Endothelial cell of umbilical vein (primary cell): ENCODE data around the gene DIP2C. TPM values are rescaled to one million over a fixed set of nuclear protein-coding genes. Genes with fewer than 3 reads are reported as not detected.

Experiments
- BruUV-seq: library from RNA; stranded (reverse); fragments of 400-500 nt; replicated peaks from 2 replicates; lab custom pipeline; 2021; lab: Mats Ljungman, UMichigan
- CTCF ChIA-PET: fragments of 300-600, 350-600 bp; sonication (Branson Sonifier 250); formaldehyde crosslinking; loops from one replicate; lab custom pipeline; 2021; ENCODE audit warnings: antibody characterized with exemption, inconsistent platforms; lab: Charles Lee
- POLR2A ChIA-PET: fragments of 300-600, 350-600 bp; sonication (Branson Sonifier 250); formaldehyde crosslinking; loops from one replicate; lab custom pipeline; 2021; ENCODE audit warnings: antibody characterized with exemption, inconsistent platforms; lab: Charles Lee
- DNase-seq: peaks from one replicate; pipeline ENCODE4 v3.0.0-alpha.2; 2011; ENCODE audit warnings: low read depth, low spot score
- FAIRE-seq: peaks from 2 replicates; lab custom pipeline; 2011; peaks lifted over from hg19 to GRCh38; lab: Jason Lieb, UNC
- H2AFZ ChIP-seq: 2 replicates; pipeline ENCODE4 v1.6.0; 2012; ENCODE audit warnings: low read depth, low read length, control low read depth, inconsistent platforms
- H3K27ac ChIP-seq: 2 replicates; pipeline ENCODE4 v1.5.1; 2011; ENCODE audit warnings: low read depth, mild to moderate bottlenecking, control low read depth, low read length, moderate library complexity; ENCODE audit not compliant: insufficient read depth
- H3K27me3 ChIP-seq, 2 experiments: 2 replicates each; pipeline versions ENCODE4 v1.6.0 to v1.6.1; 2011; ENCODE audit warnings: low read length in 2 of 2, mixed read lengths in 1 of 2; ENCODE audit not compliant: control insufficient read depth in 2 of 2, insufficient read depth in 2 of 2
- H3K36me3 ChIP-seq, 2 experiments: 2 replicates in 1 of 2; 3 replicates in 1 of 2; pipeline ENCODE4 v1.5.1; 2011; ENCODE audit warnings: low read length in 2 of 2, mild to moderate bottlenecking in 1 of 2, moderate library complexity in 1 of 2; ENCODE audit not compliant: control insufficient read depth in 2 of 2, insufficient read depth in 2 of 2; ENCODE audit errors: extremely low read depth in 1 of 2
- H3K4me1 ChIP-seq: 3 replicates; pipeline ENCODE4 v1.5.1; 2011; ENCODE audit warnings: mild to moderate bottlenecking, low read length; ENCODE audit not compliant: control insufficient read depth, insufficient read depth; ENCODE audit errors: extremely low read depth
- H3K4me2 ChIP-seq: 2 replicates; pipeline ENCODE4 v1.6.1; 2011; ENCODE audit warnings: low read length, control low read depth, mixed read lengths; ENCODE audit not compliant: insufficient read depth
- H3K4me3 ChIP-seq, 3 experiments: fragments of 200-600 bp in 1 of 3; sonication (generic), shearing (Covaris generic) in 1 of 3; replicated peaks in 1 of 3; 2 replicates each; pipeline ENCODE4 v1.5.1; 2011 to 2016; ENCODE audit warnings: control low read depth in 3 of 3, low read length in 3 of 3, mild to moderate bottlenecking in 2 of 3, inconsistent platforms in 1 of 3, low read depth in 1 of 3, moderate library complexity in 1 of 3; ENCODE audit not compliant: insufficient read depth in 1 of 3
- H3K79me2 ChIP-seq: 2 replicates; pipeline ENCODE4 v1.6.0; 2012; ENCODE audit warnings: low read length, inconsistent platforms; ENCODE audit not compliant: control insufficient read depth, insufficient read depth
- H3K9ac ChIP-seq: replicated peaks from 2 replicates; pipeline ENCODE3; 2011; ENCODE audit warnings: low read length, control low read depth; ENCODE audit not compliant: insufficient read depth; ENCODE audit errors: extremely low read depth
- H3K9me1 ChIP-seq: replicated peaks from 3 replicates; pipeline ENCODE4 v1.6.0; 2011; ENCODE audit warnings: mild to moderate bottlenecking, low read length; ENCODE audit not compliant: control insufficient read depth, insufficient read depth; ENCODE audit errors: extremely low read depth
- H3K9me3 ChIP-seq: replicated peaks from 2 replicates; pipeline ENCODE4 v1.5.1; 2012; ENCODE audit warnings: low read length, inconsistent platforms; ENCODE audit not compliant: control insufficient read depth, insufficient read depth
- H4K20me1 ChIP-seq: replicated peaks from 2 replicates; pipeline ENCODE3; 2011; ENCODE audit warnings: mild to moderate bottlenecking, low read length; ENCODE audit not compliant: control insufficient read depth, insufficient read depth; ENCODE audit errors: extremely low read depth
- CTCF ChIP-seq, 2 donors: IDR thresholded peaks; 1 replicate in 1 of 2; 2 replicates in 1 of 2; pipeline ENCODE4 v1.5.1; 2011; ENCODE audit warnings: low read length in 2 of 2, mild to moderate bottlenecking in 2 of 2, moderate library complexity in 2 of 2, control low read depth in 1 of 2, inconsistent platforms in 1 of 2, low read depth in 1 of 2; ENCODE audit not compliant: insufficient read depth in 1 of 2; ENCODE audit errors: extremely low read depth in 1 of 2
- EZH2 ChIP-seq: IDR thresholded peaks from 2 replicates; pipeline ENCODE4 v1.6.1; 2012; ENCODE audit warnings: borderline replicate concordance, low read depth, mild to moderate bottlenecking, moderate library complexity, low read length, inconsistent platforms; ENCODE audit not compliant: severe bottlenecking
- FOS ChIP-seq: IDR thresholded peaks from 2 replicates; pipeline ENCODE4 v1.6.1; 2011; ENCODE audit warnings: mild to moderate bottlenecking, low read length, moderate library complexity, borderline replicate concordance; ENCODE audit not compliant: insufficient read depth
- GATA2 ChIP-seq: IDR thresholded peaks from 2 replicates; pipeline ENCODE4 v1.7.0; 2011; ENCODE audit warnings: low read depth, mild to moderate bottlenecking, moderate library complexity, mixed read lengths, low read length; ENCODE audit not compliant: insufficient read length, insufficient read depth
- JUN ChIP-seq: IDR thresholded peaks from 2 replicates; pipeline ENCODE4 v1.6.1; 2011; ENCODE audit warnings: borderline replicate concordance, low read depth; ENCODE audit not compliant: insufficient read length, insufficient read depth
- MYC ChIP-seq: IDR thresholded peaks from one replicate; pipeline ENCODE4 v1.6.1; 2011; ENCODE audit warnings: mild to moderate bottlenecking, low read depth, low read length
- POLR2A ChIP-seq: IDR thresholded peaks from 2 replicates; pipeline ENCODE4 v1.6.1; 2012; ENCODE audit warnings: low read depth, mild to moderate bottlenecking, control low read depth, low read length
- dilution Hi-C: fragments of 300-500 bp; cut with MboI; formaldehyde crosslinking; loops from one replicate; pipeline ENCODE4 v1.15.0; 2019; ENCODE audit warnings: low sequenced_read_pairs; ENCODE audit not compliant: extremely low pct_ligation_motif_present
- intact Hi-C: fragments of 100-400 bp; cut with micrococcal nuclease; formaldehyde crosslinking; loops from one replicate; pipeline ENCODE4 v1.10.0; 2022
- polyA plus RNA-seq, 4 experiments: library from polyadenylated mRNA; depleted of rRNA in 3 of 4; stranded (reverse) in 3 of 4; unstranded in 1 of 4; fragments of >200 nt; gene quantifications; 2 replicates each; pipeline versions ENCODE4 v1.2.1 to v1.2.3, GENCODE V29; 2011 to 2012; ENCODE audit warnings: missing spikeins in 1 of 4
- total RNA-seq: library from RNA; stranded (reverse); gene quantifications from 2 replicates; pipeline ENCODE4 v1.2.3, GENCODE V29; 2021

The DIP2C gene
- total and polyA plus RNA-seq, 2 donors (not counting 3 experiments of a cell fraction or from before 2014, with no cell fraction given), result 3.6 to 10.7 TPM

GRCh38 chr10:623477-624311 lies 65.8 kb downstream of the DIP2C start:
- dilution Hi-C loops (no loop called here), intact Hi-C loops (no loop called here)
- BruUV-seq, result no TSS peak
- ChIA-PET POLR2A (no interaction called here), CTCF (no interaction called here)
- Histone ChIP-seq H3K36me3 (no peaks in the 10 kb centered on the region), H4K20me1 (no peaks in the 10 kb centered on the region), H3K27ac (no peak overlapping the region), H3K27me3 (no peaks in the 10 kb centered on the region), H2AFZ (no peak overlapping the region), H3K79me2 (no peaks in the 10 kb centered on the region), H3K9me1 (no peaks in the 10 kb centered on the region), H3K9me3 (no peaks in the 10 kb centered on the region), H3K4me1 (no peaks in the 10 kb centered on the region), H3K4me2 (no peak overlapping the region), H3K9ac (no peak overlapping the region), H3K4me3 (no peak overlapping the region)
- TF ChIP-seq MYC (no peak), JUN (no peak), EZH2 (no peak)
- DNase-seq (no peak), FAIRE-seq (no peak)

- dilution Hi-C loops (no loop called here), intact Hi-C loops (no loop called here)
- Histone ChIP-seq H3K4me2 (no peak overlapping the region), H3K27ac (no peak overlapping the region), H3K4me1 (no peaks in the 10 kb centered on the region), H3K79me2 (no peaks in the 10 kb centered on the region), H3K9me3 (no peaks in the 10 kb centered on the region), H3K27me3 (no peaks in the 10 kb centered on the region), H3K9me1 (no peaks in the 10 kb centered on the region), H3K9ac (no peak overlapping the region), H3K4me3 (no peak overlapping the region), H4K20me1 (no peaks in the 10 kb centered on the region), H2AFZ (no peak overlapping the region), H3K36me3 (no peaks in the 10 kb centered on the region)
- no peak for TF ChIP-seq POLR2A
- TF ChIP-seq EZH2, result no peak
- TF ChIP-seq FOS, result no peak
- TF ChIP-seq GATA2, result no peak
- no peak for TF ChIP-seq CTCF (IDR thresholded peaks at IDR 0.05; ENCODE audit: extremely low read depth in 1 of 2, insufficient read depth in 1 of 2, low read depth in 1 of 2, low read length in 2 of 2)
- DNase-seq, result no peak
- no TSS peak for BruUV-seq
- no peak for FAIRE-seq
- ChIA-PET POLR2A (no interaction called here), CTCF (no interaction called here)
Observed at GRCh38 chr10:623014-623413, 66.5 kb downstream of the DIP2C start.
